B cell (primary cell): ENCODE data around the gene UNC5A.

Experiments used
- EZH2 ChIP-seq: IDR thresholded peaks from 2 replicates; pipeline ENCODE4 v1.6.1; 2012; ENCODE audit warnings: borderline replicate concordance, low read depth, mild to moderate bottlenecking, moderate library complexity, low read length; ENCODE audit not compliant: insufficient read depth, poor library complexity, severe bottlenecking
- TF ChIP-seq, protein P1 (sequence below): fragments of 200-600 bp; IDR thresholded peaks from one replicate; pipeline ENCODE4 v1.8.0; 2022; ENCODE audit warnings: antibody characterized with exemption, mild to moderate bottlenecking

DNA sequence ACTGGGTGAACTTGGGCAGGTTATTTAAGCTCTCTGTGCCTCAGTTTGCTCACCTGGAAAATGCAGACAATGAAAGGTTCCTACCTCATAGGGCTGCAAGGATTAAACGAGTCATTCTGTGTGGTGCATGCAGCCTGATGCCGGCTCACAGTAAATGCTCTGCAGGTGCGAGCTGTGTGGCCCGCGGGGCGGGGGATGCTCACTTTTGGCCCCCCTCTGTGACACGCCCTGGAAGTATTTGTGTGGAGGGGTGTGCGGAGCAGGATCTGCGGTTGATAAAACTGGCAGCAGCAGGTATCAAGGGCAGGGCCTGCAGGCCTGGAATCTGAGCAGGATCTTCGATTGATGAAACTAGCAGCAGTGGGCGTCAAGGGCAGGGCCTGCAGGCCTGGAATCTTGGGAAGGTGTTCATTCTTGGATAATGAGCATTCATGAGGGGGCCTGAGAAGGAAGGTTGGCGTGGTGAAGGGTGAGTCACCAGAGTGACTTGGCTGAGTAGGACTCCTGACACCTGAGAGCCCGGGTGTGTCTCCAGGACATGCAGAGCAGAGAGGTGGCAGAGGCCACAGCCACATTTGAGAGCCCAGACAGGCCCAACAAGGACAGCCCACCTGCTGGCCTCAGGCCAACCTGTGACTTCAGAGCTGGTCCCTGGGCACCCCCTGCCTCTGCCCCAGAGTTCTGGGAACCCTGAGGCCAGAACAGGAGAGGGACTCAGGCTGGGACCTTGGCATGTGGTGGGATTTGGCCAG, 11.9 kb downstream of the UNC5A start:
- no peak for TF ChIP-seq EZH2
- TF ChIP-seq, protein P1, sequence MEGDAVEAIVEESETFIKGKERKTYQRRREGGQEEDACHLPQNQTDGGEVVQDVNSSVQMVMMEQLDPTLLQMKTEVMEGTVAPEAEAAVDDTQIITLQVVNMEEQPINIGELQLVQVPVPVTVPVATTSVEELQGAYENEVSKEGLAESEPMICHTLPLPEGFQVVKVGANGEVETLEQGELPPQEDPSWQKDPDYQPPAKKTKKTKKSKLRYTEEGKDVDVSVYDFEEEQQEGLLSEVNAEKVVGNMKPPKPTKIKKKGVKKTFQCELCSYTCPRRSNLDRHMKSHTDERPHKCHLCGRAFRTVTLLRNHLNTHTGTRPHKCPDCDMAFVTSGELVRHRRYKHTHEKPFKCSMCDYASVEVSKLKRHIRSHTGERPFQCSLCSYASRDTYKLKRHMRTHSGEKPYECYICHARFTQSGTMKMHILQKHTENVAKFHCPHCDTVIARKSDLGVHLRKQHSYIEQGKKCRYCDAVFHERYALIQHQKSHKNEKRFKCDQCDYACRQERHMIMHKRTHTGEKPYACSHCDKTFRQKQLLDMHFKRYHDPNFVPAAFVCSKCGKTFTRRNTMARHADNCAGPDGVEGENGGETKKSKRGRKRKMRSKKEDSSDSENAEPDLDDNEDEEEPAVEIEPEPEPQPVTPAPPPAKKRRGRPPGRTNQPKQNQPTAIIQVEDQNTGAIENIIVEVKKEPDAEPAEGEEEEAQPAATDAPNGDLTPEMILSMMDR = no peak
